IMR-90 (cell line): Measurements from ENCODE around the gene CCL5. TPM values are rescaled to one million over a fixed set of nuclear protein-coding genes. Genes with fewer than 3 reads are reported as not detected.
A peak's percentile ranks its signal among the peaks of the same experiment; 100 is the strongest.

Experiments
- ATAC-seq: fragments of 200-7000 bp; cut with Tn5 transposase; 2 replicates; pipeline ENCODE4 v1.9.1; 2020; ENCODE audit warnings: low read depth, mild to moderate bottlenecking, moderate library complexity
- BruUV-seq: library from RNA; stranded (reverse); fragments of 400-500 nt; replicated peaks from 2 replicates; lab custom pipeline; 2021; lab: Mats Ljungman, UMichigan
- CTCF ChIA-PET: fragments of 300-600 bp; formaldehyde crosslinking; extraction: SDS; loops from one replicate; lab custom pipeline; 2021; ENCODE audit warnings: antibody characterized with exemption; lab: Yijun Ruan, JAX
- POLR2A ChIA-PET: fragments of 300-600 bp; sonication (Branson Sonifier 250); formaldehyde crosslinking; loops from one replicate; lab custom pipeline; 2022; ENCODE audit warnings: antibody characterized with exemption; ENCODE audit not compliant: unreplicated experiment; lab: Charles Lee
- DNase-seq: peaks from one replicate; pipeline ENCODE4 v3.0.0; 2013
- H2AFZ ChIP-seq: replicated peaks from 2 replicates; pipeline ENCODE3; 2013; ENCODE audit warnings: low read length, mild to moderate bottlenecking; ENCODE audit not compliant: poor library complexity
- H2AK5ac ChIP-seq: 2 replicates; pipeline ENCODE4 v1.6.1; 2013; ENCODE audit warnings: low read depth, low read length, inconsistent platforms
- H2AK9ac ChIP-seq: replicated peaks from 2 replicates; pipeline ENCODE3; 2013; ENCODE audit warnings: mild to moderate bottlenecking, low read depth, low read length, moderate library complexity; ENCODE audit not compliant: poor library complexity
- H2BK120ac ChIP-seq: 2 replicates; pipeline ENCODE4 v1.6.1; 2013; ENCODE audit warnings: low read depth, low read length, inconsistent platforms
- H2BK15ac ChIP-seq: 3 replicates; pipeline ENCODE4 v1.6.1; 2013; ENCODE audit warnings: low read depth, low read length, inconsistent platforms
- H2BK20ac ChIP-seq: 2 replicates; pipeline ENCODE4 v1.6.1; 2013; ENCODE audit warnings: low read depth, mild to moderate bottlenecking, inconsistent platforms, low read length, moderate library complexity
- H2BK5ac ChIP-seq: 2 replicates; pipeline ENCODE4 v1.6.1; 2013; ENCODE audit warnings: mild to moderate bottlenecking, low read depth, low read length, inconsistent platforms; ENCODE audit not compliant: poor library complexity, severe bottlenecking
- H3K14ac ChIP-seq: replicated peaks from 2 replicates; pipeline ENCODE4 v1.6.1; 2013; ENCODE audit warnings: low read depth, low read length, inconsistent platforms
- H3K18ac ChIP-seq: 2 replicates; pipeline ENCODE4 v1.6.1; 2013; ENCODE audit warnings: low read depth, low read length, control low read depth
- H3K23ac ChIP-seq: 2 replicates; pipeline ENCODE4 v1.6.1; 2013; ENCODE audit warnings: low read depth, low read length, inconsistent platforms
- H3K27ac ChIP-seq: 2 replicates; pipeline ENCODE4 v1.5.1; 2013; ENCODE audit warnings: mild to moderate bottlenecking, control low read depth, low read length; ENCODE audit not compliant: insufficient read depth
- H3K27me3 ChIP-seq: 2 replicates; pipeline ENCODE4 v1.6.1; 2013; ENCODE audit warnings: low read length; ENCODE audit not compliant: control insufficient read depth, insufficient read depth
- H3K36me3 ChIP-seq: 2 replicates; pipeline ENCODE4 v1.6.1; 2013; ENCODE audit warnings: low read length, mixed read lengths; ENCODE audit not compliant: control insufficient read depth, insufficient read depth
- H3K4ac ChIP-seq: 2 replicates; pipeline ENCODE4 v1.6.1; 2013; ENCODE audit warnings: low read depth, low read length, inconsistent platforms
- H3K4me1 ChIP-seq: 2 replicates; pipeline ENCODE4 v1.6.1; 2013; ENCODE audit warnings: low read length, mixed read lengths; ENCODE audit not compliant: control insufficient read depth, insufficient read depth
- H3K4me2 ChIP-seq: 2 replicates; pipeline ENCODE4 v1.6.1; 2013; ENCODE audit warnings: low read depth, mild to moderate bottlenecking, control low read depth, low read length, moderate library complexity
- H3K4me3 ChIP-seq: 2 replicates; pipeline ENCODE4 v1.5.1; 2013; ENCODE audit warnings: low read depth, mild to moderate bottlenecking, control low read depth, low read length, moderate library complexity; ENCODE audit not compliant: insufficient read depth
- H3K56ac ChIP-seq: 2 replicates; pipeline ENCODE4 v1.6.1; 2013; ENCODE audit warnings: low read length, inconsistent platforms; ENCODE audit not compliant: insufficient read depth; ENCODE audit errors: extremely low read depth
- H3K79me1 ChIP-seq, 2 experiments: 2 replicates each; pipeline ENCODE4 v1.6.1; 2013; ENCODE audit warnings: low read length in 2 of 2, inconsistent platforms in 1 of 2, low read depth in 1 of 2
- H3K9ac ChIP-seq: 2 replicates; pipeline ENCODE4 v1.6.1; 2013; ENCODE audit warnings: low read depth, low read length, control low read depth
- H3K9me1 ChIP-seq: 2 replicates; pipeline ENCODE4 v1.6.1; 2013; ENCODE audit warnings: low read length, inconsistent platforms; ENCODE audit not compliant: insufficient read depth
- H3K9me3 ChIP-seq: 2 replicates; pipeline ENCODE4 v1.6.1; 2013; ENCODE audit warnings: low read length; ENCODE audit not compliant: control insufficient read depth, insufficient read depth
- H4K20me1 ChIP-seq: 2 replicates; pipeline ENCODE4 v1.6.1; 2013; ENCODE audit warnings: low read length, inconsistent platforms; ENCODE audit not compliant: insufficient read depth
- H4K5ac ChIP-seq: 2 replicates; pipeline ENCODE4 v1.6.1; 2013; ENCODE audit warnings: mild to moderate bottlenecking, low read depth, low read length, control low read depth
- H4K8ac ChIP-seq, 2 experiments: 2 replicates each; pipeline ENCODE4 v1.6.1; 2013; ENCODE audit warnings: low read depth in 2 of 2, low read length in 2 of 2, control low read depth in 1 of 2, inconsistent platforms in 1 of 2
- H4K91ac ChIP-seq: 2 replicates; pipeline ENCODE4 v1.6.1; 2013; ENCODE audit warnings: low read depth, low read length, inconsistent platforms; ENCODE audit not compliant: insufficient read depth
- CEBPB ChIP-seq: IDR thresholded peaks from 2 replicates; pipeline ENCODE4 v1.6.1; 2012; ENCODE audit warnings: low read depth, low read length, improper control_type of control experiment
- MXI1 ChIP-seq: IDR thresholded peaks from 2 replicates; pipeline ENCODE4 v1.6.1; 2012; ENCODE audit warnings: low read depth, mild to moderate bottlenecking, low read length, moderate library complexity, borderline replicate concordance
- WGBS, 2 experiments: methylation state at CpG; one replicate each; pipeline versions ENCODE4 v1.1.5 to v1.1.7; 2013; ENCODE audit warnings: missing lambda C conversion rate in 2 of 2; ENCODE audit not compliant: insufficient read length in 1 of 2; ENCODE audit errors: extremely low coverage in 2 of 2; 5-methylcytosine and 5-hydroxymethylcytosine counted together
- dilution Hi-C: fragments of 300-500 bp; cut with HindIII; formaldehyde crosslinking; loops from one replicate; pipeline ENCODE4 v1.14.3; 2018; ENCODE audit warnings: low sequenced_read_pairs; ENCODE audit not compliant: unreplicated experiment
- in situ Hi-C: fragments of 300-500 bp; cut with MboI; formaldehyde crosslinking; loops from 3 replicates; pipeline ENCODE4 v1.14.3; 2019; ENCODE audit warnings: low sequenced_read_pairs, inconsistent platforms, mixed read lengths
- intact Hi-C: fragments of 100-400 bp; cut with micrococcal nuclease; formaldehyde crosslinking; loops from 2 replicates; pipeline ENCODE4 v1.10.0; 2022
- polyA plus RNA-seq, 3 experiments: library from polyadenylated mRNA; depleted of rRNA; stranded (reverse); fragments of >200 nt; gene quantifications; 2 replicates each; pipeline ENCODE4 v1.2.3, GENCODE V29; 2012; ENCODE audit warnings: low replicate concordance in 1 of 3
- total RNA-seq: library from RNA; depleted of rRNA; stranded (reverse); fragments of >200 nt; gene quantifications from 2 replicates; pipeline ENCODE4 v1.2.3, GENCODE V29; 2012

CCL5 gene
- total and polyA plus RNA-seq, 2 of the 4 experiments (the other 2 are of a cell fraction): not detected

DNA sequence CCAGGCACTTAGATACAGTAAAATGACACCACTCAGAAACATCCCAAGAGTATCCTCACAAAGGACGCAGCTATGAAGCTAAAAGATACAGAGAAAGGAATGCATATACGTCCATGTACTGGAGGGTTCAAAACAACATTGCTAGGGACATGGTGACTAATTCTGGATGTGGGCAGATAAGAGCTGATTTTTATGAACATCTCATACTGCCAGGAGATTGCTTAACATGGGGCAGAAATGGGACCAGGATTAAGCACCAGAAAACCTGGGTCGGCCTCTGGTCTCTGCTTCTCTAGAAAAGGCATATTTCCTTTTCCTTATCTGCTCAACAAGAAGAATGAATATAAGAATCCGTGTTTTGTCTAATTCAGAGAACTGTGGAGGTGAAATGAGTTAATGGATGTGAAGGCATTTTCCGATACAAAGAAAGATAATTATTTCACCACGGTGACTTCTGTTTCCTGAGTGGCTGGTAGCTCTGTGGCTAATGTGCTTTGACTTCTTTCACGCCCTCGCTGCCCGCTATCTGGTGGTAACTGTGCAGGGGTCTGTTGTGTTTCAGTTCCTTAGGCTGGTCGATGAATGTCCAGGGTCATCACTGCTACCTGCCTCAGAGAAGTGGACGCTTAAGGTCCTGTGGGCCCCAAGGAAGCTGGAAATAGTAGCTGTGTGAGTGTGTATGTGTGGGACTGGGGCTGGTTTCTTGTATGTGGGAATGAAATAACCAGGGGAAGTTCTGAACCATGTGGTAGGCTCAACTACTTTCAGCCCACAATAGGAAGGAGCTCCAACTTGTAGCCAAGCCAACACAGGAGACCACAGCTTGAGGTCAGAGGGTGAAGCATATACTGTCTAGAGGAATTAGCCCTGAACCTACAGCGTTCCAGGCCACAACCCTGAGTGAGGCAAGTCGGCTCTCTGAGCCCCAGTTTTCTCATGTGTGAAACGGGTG is 15.8 kb upstream of the CCL5 start:
- intact Hi-C loops: no loop called here
- in situ Hi-C loops: no loop called here

More for the DNA sequence above, 15.8 kb upstream of the CCL5 start:
- no peak overlapping the region for H2AK9ac ChIP-seq
- dilution Hi-C loops: no loop called here
- no peak overlapping the region for H2BK120ac ChIP-seq
- H3K9ac ChIP-seq: no peak overlapping the region
- H3K4me1 ChIP-seq: no peaks in the 10 kb centered on the region
- H4K8ac ChIP-seq: no peak overlapping the region
- H3K14ac ChIP-seq: no peak overlapping the region
- no peaks in the 10 kb centered on the region for H4K20me1 ChIP-seq
- H3K18ac ChIP-seq: no peak overlapping the region
- H3K36me3 ChIP-seq: no peaks in the 10 kb centered on the region
- WGBS, 2 experiments: 80% methylated on average over 1 of the region's 14 CpGs; no CpG with 5 or more reads in 1 of the 2 experiments
- no peak overlapping the region for H3K4ac ChIP-seq
- H2BK20ac ChIP-seq: no peak overlapping the region
- no peak overlapping the region for H3K4me2 ChIP-seq
- H4K91ac ChIP-seq: no peak overlapping the region
- no peaks in the 10 kb centered on the region for H3K79me1 ChIP-seq
- POLR2A ChIA-PET: no interaction called here
- H3K4me3 ChIP-seq: no peak overlapping the region
- no peak for ATAC-seq
- no peak overlapping the region for H3K23ac ChIP-seq
- no peak overlapping the region for H4K5ac ChIP-seq
- CTCF ChIA-PET: interaction anchor here (0.6 kb wide), 1 partner anchor 36 kb away, joined by 3 read pairs; no protein-coding TSS in a partner anchor
- TF ChIP-seq CEBPB (peak; percentile 35; the same call in 1 of the 2 replicates), MXI1 (no peak)
- H3K9me1 ChIP-seq: no peaks in the 10 kb centered on the region; the same call in 1 of the 2 replicates
- peak; percentile 29 for DNase-seq
- H2BK5ac ChIP-seq: no peak overlapping the region
- BruUV-seq: no TSS peak
- H3K9me3 ChIP-seq: no peaks in the 10 kb centered on the region
- no peak overlapping the region for H2AK5ac ChIP-seq
- no peak overlapping the region for H3K27ac ChIP-seq
- no peak overlapping the region for H3K56ac ChIP-seq
- H2BK15ac ChIP-seq: no peak overlapping the region
- H3K27me3 ChIP-seq: peaks cover 3% of the 10 kb centered on the region
- no peak overlapping the region for H2AFZ ChIP-seq
